GM15510 (cell line): ENCODE data around the gene FAM222A.

Source experiments
- POLR2A ChIP-seq: IDR thresholded peaks from 3 replicates; pipeline ENCODE4 v1.6.1; 2011; ENCODE audit warnings: borderline replicate concordance; ENCODE audit not compliant: insufficient read length; ENCODE audit errors: extremely low read depth

Gene FAM222A

GRCh38 chr12:109702111-109702841 is 11.3 kb upstream of the FAM222A start:
- no peak for TF ChIP-seq POLR2A

DNA sequence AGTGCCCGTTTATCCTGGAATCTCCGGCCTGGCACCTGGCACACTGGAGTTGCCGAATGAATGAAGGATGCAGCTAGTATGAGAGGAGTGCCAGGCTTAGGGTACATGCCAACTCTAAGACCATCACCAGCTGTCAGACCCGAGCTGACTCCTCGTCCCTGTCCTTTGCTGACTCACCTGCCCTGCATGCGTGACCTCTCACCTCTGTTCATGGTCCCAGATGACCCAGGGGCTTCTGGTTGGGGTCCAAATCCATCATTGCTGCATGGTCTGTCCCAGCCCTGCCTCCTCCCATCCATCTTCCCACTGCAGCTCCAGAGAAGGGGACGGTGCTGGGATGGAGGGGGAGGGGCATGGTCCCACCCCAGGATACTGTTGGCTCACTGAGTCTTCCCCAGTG is 9.9 kb upstream of the FAM222A start:
- TF ChIP-seq POLR2A: no peak

- TF ChIP-seq POLR2A: no peak
These were observed 9.1 kb upstream of the FAM222A start for GRCh38 chr12:109704371-109705098.

- TF ChIP-seq POLR2A: no peak
These were observed 8.3 kb upstream of the FAM222A start for GRCh38 chr12:109705291-109705690.

GRCh38 chr12:109706398-109706746 is 7.3 kb upstream of the FAM222A start:
- TF ChIP-seq POLR2A: no peak

- TF ChIP-seq POLR2A: no peak
These were observed 6.7 kb upstream of the FAM222A start for GRCh38 chr12:109706747-109707469.

GRCh38 chr12:109707470-109707821 is 6.2 kb upstream of the FAM222A start:
- TF ChIP-seq POLR2A: no peak

DNA sequence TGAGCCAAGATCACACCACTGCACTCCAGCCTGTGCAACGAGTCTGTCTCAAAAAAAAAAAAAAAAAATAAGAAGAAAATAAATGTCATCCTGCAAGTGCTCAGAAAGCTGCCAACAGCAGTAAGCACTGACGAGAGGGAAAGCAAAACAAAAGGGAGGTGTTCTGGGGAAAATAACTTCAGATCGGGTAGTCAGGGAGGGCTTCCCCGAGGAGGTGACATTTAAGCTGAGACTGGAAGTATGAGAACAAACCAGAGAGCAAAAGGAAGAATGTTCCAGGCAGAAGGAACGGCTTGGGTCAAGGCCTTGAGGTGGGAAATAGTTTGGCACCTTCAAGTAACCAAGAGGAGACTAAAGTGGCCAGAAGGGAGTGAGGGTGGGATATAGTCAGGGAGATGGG is 4.7 kb upstream of the FAM222A start:
- no peak for TF ChIP-seq POLR2A

- TF ChIP-seq POLR2A: no peak
These were observed 4.1 kb upstream of the FAM222A start for GRCh38 chr12:109709401-109709991.

DNA sequence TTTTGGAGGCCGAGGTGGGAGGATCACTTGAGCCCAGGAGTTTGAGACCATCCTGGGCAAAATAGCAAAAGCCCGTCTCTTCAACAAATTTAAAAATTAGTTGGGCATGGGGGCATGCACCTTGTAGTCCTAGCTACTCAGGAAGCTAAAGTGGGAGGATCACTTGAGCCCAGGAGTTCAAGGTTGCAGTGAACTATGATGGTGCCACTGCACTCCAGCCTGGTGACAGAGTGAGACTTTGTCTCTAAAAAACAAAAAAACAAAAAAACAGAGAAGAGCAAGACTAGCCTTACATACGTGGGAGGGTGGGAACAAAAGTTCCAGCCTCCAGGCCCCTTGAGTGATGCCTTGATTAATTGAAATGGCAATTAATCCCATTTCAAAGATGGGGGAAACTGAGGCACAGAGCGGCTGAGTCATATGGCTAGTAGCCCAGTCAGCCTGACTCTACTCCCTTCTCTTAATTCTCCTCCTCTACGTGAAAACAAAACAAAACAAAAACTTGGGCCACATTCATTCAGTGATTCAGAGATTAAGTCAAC is 3.3 kb upstream of the FAM222A start:
- no peak for TF ChIP-seq POLR2A

- no peak for TF ChIP-seq POLR2A
These were observed 2.7 kb upstream of the FAM222A start for GRCh38 chr12:109710747-109711595.

- no peak for TF ChIP-seq POLR2A
These were observed 1.8 kb upstream of the FAM222A start for GRCh38 chr12:109711596-109712461.
